HG03108 (cell line): ENCODE data around the gene EPN2.

Source experiments
- ATAC-seq: cut with Tn5 transposase; IDR thresholded peaks from one replicate; pipeline ENCODE4 v1.9.1; 2021; ENCODE audit warnings: moderate library complexity; ENCODE audit not compliant: unreplicated experiment

EPN2 gene

GRCh38 chr17:19378416-19379360 is 141.5 kb downstream of the EPN2 start, which contains the start of gene MAPK7:
Gene MAPK7 (plus strand): TSS chr17:19378498. CDS start chr17:19378901, 403 bp downstream.
- ATAC-seq: no peak

DNA sequence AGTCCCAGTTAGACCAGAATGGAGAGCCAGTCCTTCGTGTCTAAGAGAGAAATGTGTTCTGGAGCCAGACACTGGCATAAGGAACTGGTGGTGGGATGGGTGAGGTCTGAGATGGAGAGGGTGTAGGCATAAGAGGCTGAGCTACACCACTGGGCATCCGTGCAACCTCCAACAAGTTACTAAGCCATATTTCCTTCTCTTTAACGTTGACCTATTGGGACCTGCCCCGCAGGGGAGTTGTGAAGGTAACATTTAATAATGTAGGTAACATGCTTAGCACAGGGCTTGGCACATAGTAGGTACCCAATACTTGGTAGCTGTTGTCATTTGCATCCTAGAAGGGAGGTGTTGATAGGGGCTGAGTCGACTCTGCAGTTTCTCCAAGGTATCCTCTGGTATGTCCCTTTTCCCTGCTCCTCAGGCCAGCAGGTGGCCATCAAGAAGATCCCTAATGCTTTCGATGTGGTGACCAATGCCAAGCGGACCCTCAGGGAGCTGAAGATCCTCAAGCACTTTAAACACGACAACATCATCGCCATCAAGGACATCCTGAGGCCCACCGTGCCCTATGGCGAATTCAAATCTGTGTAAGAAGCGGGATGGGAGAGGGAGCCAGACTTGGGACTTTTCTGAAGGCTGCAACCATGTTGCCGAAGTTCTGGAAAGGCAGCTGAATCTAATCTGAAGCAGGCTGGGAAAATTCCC is 142.3 kb downstream of the EPN2 start:
- ATAC-seq: no peak

GRCh38 chr17:19380481-19381301 is 143.5 kb downstream of the EPN2 start:
- no peak for ATAC-seq

- ATAC-seq: no peak
These were observed 144.2 kb downstream of the EPN2 start for GRCh38 chr17:19381361-19381740.

GRCh38 chr17:19381741-19382444 is 144.7 kb downstream of the EPN2 start:
- ATAC-seq: no peak

DNA sequence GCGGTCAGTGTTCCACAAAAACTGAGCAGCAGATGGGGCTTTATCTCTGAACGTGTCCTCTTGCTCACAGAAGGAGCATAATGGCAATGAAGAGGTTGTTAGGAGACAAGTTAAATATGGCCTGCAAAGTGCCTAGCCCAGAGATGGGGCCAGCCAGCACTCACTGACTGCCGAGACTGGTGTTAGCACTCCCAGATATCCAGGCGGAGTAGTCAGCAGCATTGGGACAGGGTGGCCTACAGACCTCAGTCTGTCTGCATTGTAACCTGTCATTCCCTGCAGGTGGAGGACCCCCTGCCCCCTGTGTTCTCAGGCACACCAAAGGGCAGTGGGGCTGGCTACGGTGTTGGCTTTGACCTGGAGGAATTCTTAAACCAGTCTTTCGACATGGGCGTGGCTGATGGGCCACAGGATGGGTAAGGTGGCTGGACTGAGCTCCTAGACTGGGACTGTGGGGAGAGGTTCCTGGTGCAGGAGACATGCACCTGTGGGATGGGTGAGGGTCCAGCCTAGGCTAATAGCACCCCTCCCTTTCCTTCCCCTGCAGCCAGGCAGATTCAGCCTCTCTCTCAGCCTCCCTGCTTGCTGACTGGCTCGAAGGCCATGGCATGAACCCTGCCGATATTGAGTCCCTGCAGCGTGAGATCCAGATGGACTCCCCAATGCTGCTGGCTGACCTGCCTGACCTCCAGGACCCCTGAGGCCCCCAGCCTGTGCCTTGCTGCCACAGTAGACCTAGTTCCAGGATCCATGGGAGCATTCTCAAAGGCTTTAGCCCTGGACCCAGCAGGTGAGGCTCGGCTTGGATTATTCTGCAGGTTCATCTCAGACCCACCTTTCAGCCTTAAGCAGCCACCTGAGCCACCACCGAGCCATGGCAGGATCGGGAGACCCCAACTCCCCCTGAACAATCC is 145.6 kb downstream of the EPN2 start:
- no peak for ATAC-seq

DNA sequence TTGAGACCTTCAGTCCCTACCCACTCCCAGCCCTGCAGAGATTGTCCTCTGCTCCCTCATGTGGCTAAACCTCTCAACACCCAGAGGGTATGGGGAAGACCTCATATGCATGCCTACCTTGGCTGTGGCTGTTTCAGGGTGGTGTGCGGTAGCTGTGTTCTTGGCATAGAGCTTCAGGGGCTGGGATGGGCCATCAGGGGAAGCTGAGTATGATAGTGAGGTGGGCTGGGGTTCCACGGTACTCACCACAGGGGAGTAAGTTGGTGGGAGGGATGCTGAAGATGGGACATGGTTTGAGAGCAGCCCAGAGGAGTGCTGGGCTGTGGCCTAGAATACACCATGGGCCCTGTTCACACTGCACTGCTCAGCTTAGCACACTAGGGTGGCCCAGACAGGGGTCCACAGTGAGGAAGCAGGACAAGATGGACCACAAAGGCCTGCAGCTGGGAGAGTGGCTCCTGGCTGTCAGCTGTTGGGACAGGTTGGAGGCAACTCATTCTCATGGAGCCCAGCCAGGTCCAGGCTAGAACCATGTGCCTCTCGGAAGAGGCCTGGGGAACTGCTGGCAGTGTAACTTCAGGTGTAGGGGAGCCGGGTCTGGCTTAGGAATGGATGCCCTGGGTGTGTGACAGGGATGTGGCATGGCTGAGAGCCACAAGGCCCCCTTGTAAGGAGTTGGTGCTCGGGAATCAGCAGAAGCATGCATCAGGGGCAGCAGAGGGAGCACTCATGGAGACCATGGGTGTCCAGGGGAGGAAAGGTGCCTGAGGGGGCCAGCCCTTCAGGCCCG is 146.7 kb downstream of the EPN2 start:
- ATAC-seq: no peak

GRCh38 chr17:19384723-19385391 is 147.7 kb downstream of the EPN2 start:
- ATAC-seq: no peak

DNA sequence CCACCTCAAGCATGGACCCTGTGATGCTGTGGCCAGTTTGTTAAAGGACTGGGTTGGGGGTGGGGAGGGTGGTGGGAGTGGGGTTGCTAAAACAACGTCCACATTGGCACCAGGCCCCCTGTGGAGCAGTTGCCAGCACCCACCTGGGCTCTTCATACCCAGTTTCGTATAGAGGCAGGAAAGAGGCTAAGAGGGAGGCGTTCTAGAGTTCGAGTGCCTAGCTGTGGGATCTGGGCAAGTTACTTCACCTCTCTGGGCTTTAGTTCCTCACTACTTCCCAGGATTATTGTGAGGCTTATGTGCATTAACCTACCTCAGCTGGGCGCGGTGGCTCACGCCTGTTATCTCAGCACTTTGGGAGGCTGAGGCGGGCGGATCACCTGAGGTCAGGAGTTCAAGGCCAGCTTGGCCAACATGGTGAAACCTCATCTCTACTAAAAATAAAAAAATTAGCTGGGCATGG is 148.4 kb downstream of the EPN2 start:
- no peak for ATAC-seq
